HG03521 (cell line): ENCODE results near the gene GPR17.

Experiments
- ATAC-seq: cut with Tn5 transposase; IDR thresholded peaks from one replicate; pipeline ENCODE4 v1.9.1; 2021; ENCODE audit warnings: mild to moderate bottlenecking, moderate library complexity; ENCODE audit not compliant: unreplicated experiment

The GPR17 gene

DNA sequence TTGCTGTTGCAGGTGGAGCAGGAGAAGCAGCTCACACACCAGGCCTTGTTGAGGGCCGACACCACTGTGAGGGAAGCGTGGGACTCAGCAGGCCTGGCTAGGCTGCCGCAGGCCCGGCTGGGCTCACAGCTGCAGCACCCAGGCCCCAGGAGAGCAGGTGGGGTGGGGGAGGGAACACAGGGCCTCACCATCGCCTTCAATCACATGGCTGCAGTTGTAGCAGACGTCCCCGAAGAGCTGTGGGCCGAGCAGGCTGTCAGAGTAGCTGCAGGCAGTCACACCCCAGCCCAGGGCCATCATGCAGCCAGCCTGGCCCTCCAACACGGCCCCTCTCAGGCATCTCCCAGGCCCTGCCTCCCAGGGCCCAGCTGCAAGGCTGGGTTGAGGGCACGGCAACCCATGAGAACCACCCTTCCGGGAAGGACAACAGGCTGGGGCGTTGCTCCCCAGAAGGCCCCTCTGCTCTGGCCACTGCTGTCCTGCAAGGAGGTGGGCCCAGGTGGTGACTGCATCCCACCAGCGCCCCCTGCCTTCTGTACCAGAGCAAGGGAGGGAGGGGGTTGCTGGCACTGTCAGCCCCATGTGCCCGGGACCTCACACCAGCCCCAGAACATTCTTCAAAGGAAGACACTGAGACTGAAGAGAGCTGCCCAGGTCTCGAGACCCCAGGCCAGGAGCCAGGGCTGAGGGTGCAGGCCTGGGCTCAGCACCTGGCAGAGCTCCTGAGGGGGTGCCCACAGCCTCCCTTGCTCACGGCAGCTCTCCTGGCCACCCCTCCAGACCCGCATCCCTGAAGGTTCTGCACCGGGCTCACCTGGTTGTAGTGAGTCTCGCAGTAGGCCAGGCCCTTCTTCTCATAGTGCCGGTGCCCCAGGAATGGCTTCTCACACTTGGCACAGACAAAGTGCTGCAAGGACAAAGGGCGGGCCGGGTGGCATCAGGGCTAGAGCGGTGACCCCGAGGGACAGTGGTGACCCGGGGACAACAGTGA, 5.6 kb upstream of the GPR17 start:
- no peak for ATAC-seq

DNA sequence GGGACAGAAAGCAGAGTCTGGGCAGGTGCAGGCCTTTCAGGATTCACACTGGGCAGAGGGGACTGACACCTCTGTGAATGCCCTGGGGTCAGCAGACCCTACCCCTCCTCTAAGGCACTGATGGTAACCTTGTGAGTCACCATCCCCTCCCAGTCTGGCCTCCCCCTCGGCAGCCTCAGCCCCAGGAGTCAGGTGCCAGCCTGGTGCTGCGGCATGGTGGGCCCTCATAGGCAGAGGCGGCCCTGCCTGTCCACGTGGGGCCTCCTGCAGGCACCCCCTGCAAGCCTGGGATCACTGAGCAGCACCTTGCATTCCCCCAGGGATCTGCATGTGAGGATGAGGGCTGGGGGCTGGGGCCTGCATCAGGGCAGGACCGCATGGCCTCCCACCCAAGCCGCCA, 4.8 kb upstream of the GPR17 start:
- ATAC-seq: no peak

DNA sequence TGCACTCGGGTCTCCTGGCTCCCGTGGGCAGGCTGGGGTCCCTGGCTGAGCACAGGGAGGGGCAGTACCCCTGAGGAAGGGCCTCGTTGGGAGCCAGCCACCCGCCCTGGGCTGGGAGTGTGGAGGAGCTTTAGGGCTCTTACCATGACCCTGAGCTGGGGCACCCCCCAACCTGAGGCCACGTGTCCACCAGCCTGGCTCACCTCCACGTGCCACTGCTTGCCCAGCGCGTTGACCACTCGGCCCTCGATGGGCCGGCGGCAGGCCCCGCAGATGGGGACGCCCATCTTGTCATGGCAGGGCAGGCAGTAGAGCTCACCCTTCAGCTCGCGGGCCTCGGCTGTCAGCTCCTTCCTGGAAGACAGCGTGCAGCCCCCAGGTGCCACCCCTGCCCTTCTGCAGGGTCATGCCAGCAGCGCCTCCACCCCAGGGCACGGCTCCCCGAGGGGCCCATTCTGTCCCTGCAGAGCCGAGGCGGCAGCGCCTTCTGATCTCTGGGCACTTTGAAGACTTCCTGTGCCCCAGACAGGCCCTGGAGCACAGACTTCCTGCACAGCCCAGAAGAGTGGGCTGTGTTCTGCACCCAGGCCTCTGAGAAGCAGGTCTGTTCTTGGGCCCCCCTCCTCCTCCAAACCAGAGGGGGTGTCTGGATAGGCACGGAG, 4.0 kb upstream of the GPR17 start:
- ATAC-seq: no peak

DNA sequence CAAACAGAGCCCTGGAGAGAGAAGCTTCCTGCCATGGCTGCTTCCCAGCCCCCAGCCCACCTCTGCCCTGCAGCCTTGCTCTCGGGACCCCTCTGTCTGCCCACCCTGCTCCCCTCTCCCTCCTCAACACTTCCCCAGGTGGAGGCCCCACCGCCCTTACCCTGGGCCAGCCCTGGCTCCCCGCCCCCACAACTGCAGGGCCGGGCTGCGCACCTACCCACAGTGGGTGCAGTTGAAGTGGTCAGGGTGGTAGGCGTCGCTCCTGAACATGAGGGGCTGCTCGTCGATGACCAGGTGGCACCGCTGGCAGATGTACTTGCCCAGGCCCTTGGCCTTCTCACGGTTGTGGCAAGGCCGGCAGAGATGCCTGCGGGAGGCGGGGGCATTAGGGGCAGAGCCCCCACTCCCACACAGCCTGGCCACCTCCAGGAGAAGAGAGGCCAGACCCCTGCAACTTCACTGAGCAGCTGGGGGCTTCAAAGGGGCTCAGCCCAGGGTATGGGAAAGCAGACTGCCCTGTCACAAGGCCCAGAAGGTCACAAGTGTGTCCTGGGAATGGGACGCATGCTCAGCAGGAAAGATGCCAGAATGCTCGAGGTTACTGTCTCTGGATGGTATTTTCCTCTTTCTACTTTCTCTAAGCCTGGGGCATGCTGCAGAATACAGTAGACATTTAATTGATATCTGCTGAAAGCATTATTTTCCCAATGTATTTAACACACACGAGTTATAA, 3.1 kb upstream of the GPR17 start:
- ATAC-seq: no peak

DNA sequence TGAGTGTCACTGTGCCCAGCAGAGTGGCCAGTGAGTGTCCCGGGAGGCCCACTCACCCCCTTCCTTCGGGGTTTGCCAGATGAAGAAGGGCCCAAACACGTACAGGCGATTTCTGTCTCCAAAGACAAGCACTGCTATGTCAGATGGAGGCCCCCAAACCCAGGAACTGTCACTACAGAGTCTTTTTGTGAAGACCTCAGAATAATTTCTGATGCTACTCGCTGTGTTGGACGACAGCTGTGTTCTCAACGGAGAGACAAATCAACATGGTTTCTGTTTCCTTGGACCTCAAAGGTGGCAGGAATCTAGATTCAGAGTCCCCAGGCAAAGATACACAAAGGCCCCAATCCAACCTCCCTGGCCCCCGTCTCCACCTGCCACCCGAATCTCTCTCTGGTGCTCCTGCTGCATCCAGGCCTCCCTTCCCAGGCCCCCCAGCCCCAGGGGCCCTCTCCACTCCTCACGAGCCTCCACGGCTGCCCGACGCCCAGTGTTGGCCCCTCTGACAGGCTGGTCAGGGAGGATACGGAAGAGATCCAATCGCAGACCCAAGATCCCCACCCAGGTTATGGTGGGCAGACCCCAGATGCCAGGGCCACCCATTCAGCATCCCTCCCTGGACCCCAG, 2.4 kb upstream of the GPR17 start:
- ATAC-seq: no peak

DNA sequence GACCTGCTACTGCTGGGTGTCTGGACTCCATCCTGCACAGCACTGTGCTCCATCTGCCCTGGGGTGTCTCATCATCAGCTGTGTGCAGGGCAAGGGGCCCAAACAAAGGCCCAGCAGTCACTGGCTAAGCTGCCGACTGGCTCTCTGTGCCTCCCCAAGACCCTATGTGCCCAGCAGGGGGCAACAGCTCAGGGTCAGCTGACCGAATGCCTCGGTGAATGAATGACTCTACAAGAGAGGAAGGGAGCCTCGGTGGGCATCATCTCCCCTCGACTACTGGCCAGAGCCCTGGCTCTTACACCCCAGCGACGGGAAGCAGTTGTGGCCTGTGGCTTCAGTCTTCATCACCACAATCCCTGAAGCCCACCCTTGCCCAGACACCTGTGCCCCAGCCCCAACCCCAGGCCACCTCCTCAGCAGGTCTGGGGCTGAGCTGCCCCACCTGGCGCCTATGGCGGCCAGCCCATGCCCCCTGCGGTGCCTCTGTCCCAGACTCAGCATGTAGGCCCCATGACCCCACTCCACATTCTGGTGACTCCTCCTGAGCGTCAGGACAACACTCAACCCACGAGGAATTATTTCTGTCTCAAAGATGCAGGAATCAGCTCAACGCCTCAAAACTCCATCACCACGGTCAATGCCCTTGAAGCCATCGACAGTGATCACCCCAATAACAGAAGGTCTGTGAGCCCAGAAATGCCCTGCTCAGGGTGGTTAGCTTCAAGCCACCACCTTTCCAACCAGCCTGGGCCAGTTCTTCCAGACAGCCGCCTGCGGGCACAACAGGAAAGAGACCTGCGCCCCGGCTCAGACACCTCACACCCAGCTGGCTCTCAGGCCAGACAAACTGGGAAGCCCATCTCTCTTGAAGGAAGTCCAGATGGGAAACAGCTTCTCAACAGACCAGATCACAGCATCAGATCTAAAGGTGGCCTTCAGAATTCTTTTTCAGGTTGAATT, 1.6 kb upstream of the GPR17 start:
- no peak for ATAC-seq

DNA sequence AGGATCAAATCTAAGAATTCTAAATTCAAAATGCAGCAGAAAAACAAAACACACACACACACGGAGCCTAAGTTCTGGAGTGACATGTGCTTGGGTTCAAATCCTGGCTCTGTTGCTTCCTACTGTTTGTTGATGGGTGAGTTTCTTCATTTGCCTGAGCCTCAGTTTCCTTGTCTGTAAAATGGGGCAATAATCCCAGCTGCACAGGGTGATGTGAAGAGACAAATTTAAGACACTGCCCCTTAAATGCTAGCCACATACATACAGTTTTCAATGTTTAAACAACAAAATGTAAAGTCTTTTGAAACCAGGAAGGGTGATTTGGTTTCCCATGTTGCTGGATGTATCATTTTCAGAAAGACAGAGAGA, 943 bp upstream of the GPR17 start:
- ATAC-seq: no peak

DNA sequence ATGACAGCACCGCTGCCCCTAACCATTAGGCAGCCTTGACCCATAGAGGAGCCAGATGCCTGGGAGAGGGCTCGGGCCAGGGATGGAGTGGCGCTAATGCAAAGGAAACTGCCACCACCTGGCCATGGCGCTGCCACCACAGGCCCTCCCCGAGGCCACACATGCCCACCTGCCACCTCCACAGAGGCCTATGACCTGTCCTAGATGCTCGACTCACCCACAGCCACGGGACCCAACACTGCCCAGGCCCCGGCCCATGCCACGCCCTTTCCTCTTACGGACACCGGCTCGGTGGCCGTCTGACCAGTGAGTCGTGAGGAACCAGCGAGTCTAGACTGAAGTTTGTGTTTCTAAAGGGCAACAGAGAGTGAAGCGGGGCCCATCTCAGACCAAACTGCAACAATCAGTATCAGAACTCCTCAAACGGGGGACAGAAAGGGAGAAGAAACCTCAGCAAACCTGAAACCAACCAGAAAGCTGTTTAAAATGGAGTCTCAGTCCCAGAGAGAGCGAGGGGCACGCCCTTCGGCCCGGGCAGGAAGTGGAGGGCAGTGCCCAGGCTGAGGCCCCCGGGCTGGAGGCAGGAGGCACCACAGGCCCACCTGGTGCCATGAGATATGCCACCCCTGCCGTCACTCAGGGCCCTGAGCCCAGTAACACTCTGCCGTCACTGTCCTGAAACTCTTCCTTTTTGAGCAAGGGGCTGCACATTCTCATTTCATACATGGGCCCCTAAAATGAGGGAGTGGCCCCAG, 711 bp downstream of the GPR17 start:
- ATAC-seq: no peak

DNA sequence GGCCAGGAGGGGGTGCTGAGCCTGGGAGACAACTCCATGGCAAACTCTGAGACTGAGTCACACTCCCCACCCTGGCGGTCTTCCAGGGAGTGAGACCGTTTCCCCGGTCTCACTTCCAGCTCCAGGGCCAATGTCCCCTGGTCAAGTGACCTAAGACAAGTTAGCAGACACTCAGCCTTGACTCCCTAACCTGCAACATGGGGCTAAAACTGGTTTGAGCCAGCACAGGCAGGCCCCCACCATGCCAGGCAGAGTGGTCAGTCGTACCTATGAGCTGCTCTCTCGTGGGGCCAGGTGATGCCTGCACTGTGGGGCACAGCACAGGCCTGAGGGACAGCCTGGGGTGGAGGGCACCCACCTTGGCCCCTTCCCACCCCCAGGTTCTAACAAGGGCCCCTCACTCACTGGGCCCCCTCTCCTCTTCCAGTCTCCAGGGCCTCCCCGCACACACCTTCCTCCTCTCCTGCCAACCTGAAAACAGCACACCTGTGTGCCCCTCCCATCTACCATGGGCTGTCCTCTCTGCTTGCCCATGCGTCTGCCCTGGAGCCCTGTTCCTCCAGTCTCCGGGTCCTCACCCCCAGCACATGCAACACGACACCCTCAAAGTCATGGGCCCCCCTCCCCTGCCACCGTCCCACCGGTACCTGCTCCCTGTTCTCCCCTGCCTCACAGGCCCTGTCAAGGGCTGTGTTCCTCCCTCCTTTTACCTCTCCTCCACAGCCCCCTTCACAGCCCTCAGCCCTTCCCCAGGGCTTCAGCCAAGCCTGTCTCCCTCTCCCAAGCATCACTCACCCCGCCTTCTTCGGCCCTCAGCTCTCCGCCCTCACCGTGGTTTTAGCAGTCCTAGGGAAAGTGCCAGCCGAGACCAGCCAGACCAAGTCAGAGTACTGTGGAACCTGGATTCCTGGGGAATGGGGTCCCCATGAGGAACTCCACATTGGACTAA, 1.6 kb downstream of the GPR17 start:
- ATAC-seq: no peak

DNA sequence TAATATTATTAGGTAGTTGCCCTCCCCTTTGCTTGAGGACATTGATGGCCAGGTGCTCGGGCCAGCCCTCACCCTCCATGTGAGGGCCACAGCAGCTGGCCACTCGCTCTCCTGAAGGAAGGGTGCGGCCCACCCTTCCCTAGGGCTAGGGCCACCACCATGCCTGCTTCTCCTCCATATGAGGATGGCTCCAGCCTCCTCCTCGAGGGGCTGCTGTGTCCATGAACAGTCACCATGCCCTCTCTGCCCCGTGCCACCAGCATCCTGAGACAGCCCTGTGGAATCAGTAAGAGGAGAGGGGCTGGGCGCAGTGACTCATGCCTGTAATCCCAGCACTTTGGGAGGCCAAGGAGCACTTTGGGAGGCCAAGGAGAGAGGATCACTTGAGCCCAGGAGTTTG, 2.4 kb downstream of the GPR17 start:
- no peak for ATAC-seq

DNA sequence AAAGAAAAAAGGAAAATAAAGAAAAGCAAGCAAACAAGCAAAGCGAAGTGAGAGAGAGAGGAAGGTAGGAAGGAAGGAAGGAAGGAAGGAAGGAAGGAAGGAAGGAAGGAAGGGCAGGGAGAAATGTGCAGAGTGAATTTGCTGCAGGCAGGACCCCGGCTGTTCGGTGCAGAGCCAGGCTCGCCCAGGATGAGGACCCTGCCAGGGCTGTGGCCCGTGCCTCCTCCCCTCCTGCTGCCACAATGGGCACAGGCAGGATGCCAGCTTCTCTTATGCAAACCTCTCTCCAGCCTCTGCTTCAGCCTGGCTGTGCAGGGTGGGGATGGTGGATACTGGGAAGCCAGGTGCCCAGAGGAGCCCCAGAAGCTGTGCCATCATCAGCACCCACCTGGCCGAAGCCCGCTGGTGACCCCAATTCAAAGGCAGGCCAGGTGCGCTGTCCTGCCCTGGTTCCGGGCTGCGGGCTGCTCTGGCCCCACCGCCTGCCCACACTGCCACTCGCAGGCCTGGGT, 3.2 kb downstream of the GPR17 start:
- ATAC-seq: no peak

DNA sequence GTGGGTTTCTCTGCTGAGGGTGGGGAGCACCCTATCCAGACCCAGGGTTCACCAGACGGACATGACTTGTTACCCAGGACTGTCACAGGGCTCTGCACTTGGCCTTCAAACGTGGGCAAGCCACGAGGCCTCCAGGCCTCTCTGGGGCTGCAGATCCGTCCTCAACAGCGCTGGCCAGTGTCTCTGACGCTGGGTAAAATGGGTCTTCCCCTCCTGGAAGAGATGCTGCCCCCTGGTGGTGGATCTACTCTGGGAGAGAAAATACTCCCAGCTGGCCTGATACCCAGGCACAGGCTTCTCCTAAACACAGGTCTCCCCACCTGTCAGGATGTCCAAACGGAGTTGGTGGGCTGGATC, 3.7 kb downstream of the GPR17 start:
- no peak for ATAC-seq

DNA sequence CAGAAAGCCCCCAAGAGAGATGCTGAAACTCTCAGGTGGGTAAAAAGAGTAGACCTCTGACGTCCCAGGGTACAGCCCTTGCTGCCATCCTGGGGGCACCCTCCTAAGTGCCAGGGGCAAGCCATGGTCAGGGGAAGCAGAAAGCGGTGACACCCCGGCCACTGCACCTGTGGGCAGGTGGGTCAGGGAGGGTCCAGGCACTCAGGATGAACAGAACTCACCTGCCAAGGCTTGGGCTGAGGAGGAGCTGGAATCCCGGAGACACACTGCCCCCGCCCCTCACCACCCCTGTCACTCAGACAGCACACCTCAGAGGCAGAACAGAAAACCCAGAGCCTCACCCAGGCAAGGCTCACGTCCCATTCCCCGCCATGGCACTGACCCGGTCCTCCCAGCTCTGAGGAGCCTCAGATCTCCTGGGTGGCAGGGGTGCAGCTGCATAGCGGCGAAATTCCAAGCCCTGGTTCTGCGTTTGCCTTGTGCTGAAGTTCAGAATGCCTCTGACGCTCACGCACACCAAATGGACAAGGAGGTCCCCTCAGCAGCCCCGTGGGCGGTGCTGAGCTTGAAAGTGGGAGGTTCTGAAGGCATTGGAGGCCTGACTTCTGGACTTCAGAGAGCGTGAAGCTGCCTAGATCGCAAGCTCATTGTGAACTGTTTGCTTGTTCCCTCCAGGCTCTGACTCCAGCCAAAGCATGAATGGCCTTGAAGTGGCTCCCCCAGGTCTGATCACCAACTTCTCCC, 4.3 kb downstream of the GPR17 start:
- no peak for ATAC-seq

DNA sequence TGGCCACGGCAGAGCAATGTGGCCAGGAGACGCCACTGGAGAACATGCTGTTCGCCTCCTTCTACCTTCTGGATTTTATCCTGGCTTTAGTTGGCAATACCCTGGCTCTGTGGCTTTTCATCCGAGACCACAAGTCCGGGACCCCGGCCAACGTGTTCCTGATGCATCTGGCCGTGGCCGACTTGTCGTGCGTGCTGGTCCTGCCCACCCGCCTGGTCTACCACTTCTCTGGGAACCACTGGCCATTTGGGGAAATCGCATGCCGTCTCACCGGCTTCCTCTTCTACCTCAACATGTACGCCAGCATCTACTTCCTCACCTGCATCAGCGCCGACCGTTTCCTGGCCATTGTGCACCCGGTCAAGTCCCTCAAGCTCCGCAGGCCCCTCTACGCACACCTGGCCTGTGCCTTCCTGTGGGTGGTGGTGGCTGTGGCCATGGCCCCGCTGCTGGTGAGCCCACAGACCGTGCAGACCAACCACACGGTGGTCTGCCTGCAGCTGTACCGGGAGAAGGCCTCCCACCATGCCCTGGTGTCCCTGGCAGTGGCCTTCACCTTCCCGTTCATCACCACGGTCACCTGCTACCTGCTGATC, 4.9 kb downstream of the GPR17 start:
- ATAC-seq: no peak

DNA sequence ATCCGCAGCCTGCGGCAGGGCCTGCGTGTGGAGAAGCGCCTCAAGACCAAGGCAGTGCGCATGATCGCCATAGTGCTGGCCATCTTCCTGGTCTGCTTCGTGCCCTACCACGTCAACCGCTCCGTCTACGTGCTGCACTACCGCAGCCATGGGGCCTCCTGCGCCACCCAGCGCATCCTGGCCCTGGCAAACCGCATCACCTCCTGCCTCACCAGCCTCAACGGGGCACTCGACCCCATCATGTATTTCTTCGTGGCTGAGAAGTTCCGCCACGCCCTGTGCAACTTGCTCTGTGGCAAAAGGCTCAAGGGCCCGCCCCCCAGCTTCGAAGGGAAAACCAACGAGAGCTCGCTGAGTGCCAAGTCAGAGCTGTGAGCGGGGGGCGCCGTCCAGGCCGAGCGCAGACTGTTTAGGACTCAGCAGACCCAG, 5.4 kb downstream of the GPR17 start:
- no peak for ATAC-seq

DNA sequence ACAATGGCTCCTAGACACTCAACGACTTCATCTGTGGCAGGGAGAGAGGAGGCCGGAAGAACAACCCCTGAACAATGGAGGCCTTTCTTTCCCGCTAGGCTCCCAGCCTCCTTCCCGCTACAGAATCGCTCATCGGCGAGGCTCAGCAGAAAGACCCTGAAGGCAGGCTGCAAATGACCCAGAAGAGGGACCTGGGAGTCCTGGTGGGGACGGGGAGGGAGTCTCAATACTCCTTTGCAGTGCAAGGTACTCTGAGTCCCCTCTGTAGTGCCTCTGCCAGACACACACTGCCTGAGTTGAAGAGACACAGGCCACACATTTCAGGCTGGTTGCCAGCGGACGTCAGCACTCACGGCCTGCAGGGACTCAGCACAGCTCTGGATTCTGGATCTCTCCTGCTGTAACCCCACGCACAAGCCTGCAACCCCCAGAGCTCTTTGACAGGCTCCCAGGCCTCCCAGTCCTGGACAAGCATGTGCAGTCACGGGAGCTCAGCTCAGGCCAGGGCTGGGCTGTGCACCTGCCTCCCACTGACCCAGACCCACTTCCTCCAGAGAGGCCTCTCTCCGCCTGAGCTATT, 6.1 kb downstream of the GPR17 start:
- no peak for ATAC-seq
